Endothelial cell of umbilical vein (primary cell): ENCODE measurements around the gene CHD9. TPM values are rescaled to one million over a fixed set of nuclear protein-coding genes. Genes with fewer than 3 reads are reported as not detected.

Source experiments
- BruUV-seq: library from RNA; stranded (reverse); fragments of 400-500 nt; replicated peaks from 2 replicates; lab custom pipeline; 2021; lab: Mats Ljungman, UMichigan
- CTCF ChIA-PET: fragments of 300-600, 350-600 bp; sonication (Branson Sonifier 250); formaldehyde crosslinking; loops from one replicate; lab custom pipeline; 2021; ENCODE audit warnings: antibody characterized with exemption, inconsistent platforms; lab: Charles Lee
- POLR2A ChIA-PET: fragments of 300-600, 350-600 bp; sonication (Branson Sonifier 250); formaldehyde crosslinking; loops from one replicate; lab custom pipeline; 2021; ENCODE audit warnings: antibody characterized with exemption, inconsistent platforms; lab: Charles Lee
- DNase-seq: peaks from one replicate; pipeline ENCODE4 v3.0.0-alpha.2; 2011; ENCODE audit warnings: low read depth, low spot score
- FAIRE-seq: peaks from 2 replicates; lab custom pipeline; 2011; peaks lifted over from hg19 to GRCh38; lab: Jason Lieb, UNC
- H2AFZ ChIP-seq: 2 replicates; pipeline ENCODE4 v1.6.0; 2012; ENCODE audit warnings: low read depth, low read length, control low read depth, inconsistent platforms
- H3K27ac ChIP-seq: 2 replicates; pipeline ENCODE4 v1.5.1; 2011; ENCODE audit warnings: low read depth, mild to moderate bottlenecking, control low read depth, low read length, moderate library complexity; ENCODE audit not compliant: insufficient read depth
- H3K27me3 ChIP-seq, 2 experiments: 2 replicates each; pipeline versions ENCODE4 v1.6.0 to v1.6.1; 2011; ENCODE audit warnings: low read length in 2 of 2, mixed read lengths in 1 of 2; ENCODE audit not compliant: control insufficient read depth in 2 of 2, insufficient read depth in 2 of 2
- H3K36me3 ChIP-seq, 2 experiments: 2 replicates in 1 of 2; 3 replicates in 1 of 2; pipeline ENCODE4 v1.5.1; 2011; ENCODE audit warnings: low read length in 2 of 2, mild to moderate bottlenecking in 1 of 2, moderate library complexity in 1 of 2; ENCODE audit not compliant: control insufficient read depth in 2 of 2, insufficient read depth in 2 of 2; ENCODE audit errors: extremely low read depth in 1 of 2
- H3K4me1 ChIP-seq: 3 replicates; pipeline ENCODE4 v1.5.1; 2011; ENCODE audit warnings: mild to moderate bottlenecking, low read length; ENCODE audit not compliant: control insufficient read depth, insufficient read depth; ENCODE audit errors: extremely low read depth
- H3K4me2 ChIP-seq: 2 replicates; pipeline ENCODE4 v1.6.1; 2011; ENCODE audit warnings: low read length, control low read depth, mixed read lengths; ENCODE audit not compliant: insufficient read depth
- H3K4me3 ChIP-seq, 3 experiments: fragments of 200-600 bp in 1 of 3; sonication (generic), shearing (Covaris generic) in 1 of 3; replicated peaks in 1 of 3; 2 replicates each; pipeline ENCODE4 v1.5.1; 2011 to 2016; ENCODE audit warnings: control low read depth in 3 of 3, low read length in 3 of 3, mild to moderate bottlenecking in 2 of 3, inconsistent platforms in 1 of 3, low read depth in 1 of 3, moderate library complexity in 1 of 3; ENCODE audit not compliant: insufficient read depth in 1 of 3
- H3K79me2 ChIP-seq: 2 replicates; pipeline ENCODE4 v1.6.0; 2012; ENCODE audit warnings: low read length, inconsistent platforms; ENCODE audit not compliant: control insufficient read depth, insufficient read depth
- H3K9ac ChIP-seq: replicated peaks from 2 replicates; pipeline ENCODE3; 2011; ENCODE audit warnings: low read length, control low read depth; ENCODE audit not compliant: insufficient read depth; ENCODE audit errors: extremely low read depth
- H3K9me1 ChIP-seq: replicated peaks from 3 replicates; pipeline ENCODE4 v1.6.0; 2011; ENCODE audit warnings: mild to moderate bottlenecking, low read length; ENCODE audit not compliant: control insufficient read depth, insufficient read depth; ENCODE audit errors: extremely low read depth
- H3K9me3 ChIP-seq: replicated peaks from 2 replicates; pipeline ENCODE4 v1.5.1; 2012; ENCODE audit warnings: low read length, inconsistent platforms; ENCODE audit not compliant: control insufficient read depth, insufficient read depth
- H4K20me1 ChIP-seq: replicated peaks from 2 replicates; pipeline ENCODE3; 2011; ENCODE audit warnings: mild to moderate bottlenecking, low read length; ENCODE audit not compliant: control insufficient read depth, insufficient read depth; ENCODE audit errors: extremely low read depth
- EZH2 ChIP-seq: IDR thresholded peaks from 2 replicates; pipeline ENCODE4 v1.6.1; 2012; ENCODE audit warnings: borderline replicate concordance, low read depth, mild to moderate bottlenecking, moderate library complexity, low read length, inconsistent platforms; ENCODE audit not compliant: severe bottlenecking
- FOS ChIP-seq: IDR thresholded peaks from 2 replicates; pipeline ENCODE4 v1.6.1; 2011; ENCODE audit warnings: mild to moderate bottlenecking, low read length, moderate library complexity, borderline replicate concordance; ENCODE audit not compliant: insufficient read depth
- GATA2 ChIP-seq: IDR thresholded peaks from 2 replicates; pipeline ENCODE4 v1.7.0; 2011; ENCODE audit warnings: low read depth, mild to moderate bottlenecking, moderate library complexity, mixed read lengths, low read length; ENCODE audit not compliant: insufficient read length, insufficient read depth
- dilution Hi-C: fragments of 300-500 bp; cut with MboI; formaldehyde crosslinking; loops from one replicate; pipeline ENCODE4 v1.15.0; 2019; ENCODE audit warnings: low sequenced_read_pairs; ENCODE audit not compliant: extremely low pct_ligation_motif_present
- intact Hi-C: fragments of 100-400 bp; cut with micrococcal nuclease; formaldehyde crosslinking; loops from one replicate; pipeline ENCODE4 v1.10.0; 2022
- polyA plus RNA-seq, 4 experiments: library from polyadenylated mRNA; depleted of rRNA in 3 of 4; stranded (reverse) in 3 of 4; unstranded in 1 of 4; fragments of >200 nt; gene quantifications; 2 replicates each; pipeline versions ENCODE4 v1.2.1 to v1.2.3, GENCODE V29; 2011 to 2012; ENCODE audit warnings: missing spikeins in 1 of 4
- total RNA-seq: library from RNA; stranded (reverse); gene quantifications from 2 replicates; pipeline ENCODE4 v1.2.3, GENCODE V29; 2021
- TF ChIP-seq, protein P1 (sequence below), 2 donors: IDR thresholded peaks; 1 replicate in 1 of 2; 2 replicates in 1 of 2; pipeline ENCODE4 v1.5.1; 2011; ENCODE audit warnings: low read length in 2 of 2, mild to moderate bottlenecking in 2 of 2, moderate library complexity in 2 of 2, control low read depth in 1 of 2, inconsistent platforms in 1 of 2, low read depth in 1 of 2; ENCODE audit not compliant: insufficient read depth in 1 of 2; ENCODE audit errors: extremely low read depth in 1 of 2

Gene CHD9
- total and polyA plus RNA-seq, 2 donors (not counting 3 experiments of a cell fraction or from before 2014, with no cell fraction given): 9.9 to 59.2 TPM

DNA sequence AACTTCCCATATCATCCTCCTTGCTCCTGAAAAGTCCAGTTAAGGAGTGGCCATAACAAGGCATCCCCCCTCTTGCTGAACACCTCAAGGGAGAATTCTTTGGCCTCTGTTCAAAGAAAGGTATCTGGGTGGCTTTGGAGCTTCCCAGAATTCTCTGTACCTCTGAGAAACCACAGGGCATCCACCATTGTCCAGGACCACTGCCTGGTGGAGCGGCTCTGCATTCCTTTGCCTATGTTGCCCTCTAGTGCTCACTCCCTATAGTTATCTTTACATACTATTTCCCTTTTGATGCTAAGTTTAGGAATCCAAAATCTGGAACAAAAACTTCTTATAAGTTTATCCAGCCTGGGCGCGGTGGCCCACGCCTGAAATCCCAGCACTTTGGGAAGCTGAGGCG lies 32.4 kb upstream of the CHD9 start:
- TF ChIP-seq EZH2: no peak
- TF ChIP-seq, protein P1, sequence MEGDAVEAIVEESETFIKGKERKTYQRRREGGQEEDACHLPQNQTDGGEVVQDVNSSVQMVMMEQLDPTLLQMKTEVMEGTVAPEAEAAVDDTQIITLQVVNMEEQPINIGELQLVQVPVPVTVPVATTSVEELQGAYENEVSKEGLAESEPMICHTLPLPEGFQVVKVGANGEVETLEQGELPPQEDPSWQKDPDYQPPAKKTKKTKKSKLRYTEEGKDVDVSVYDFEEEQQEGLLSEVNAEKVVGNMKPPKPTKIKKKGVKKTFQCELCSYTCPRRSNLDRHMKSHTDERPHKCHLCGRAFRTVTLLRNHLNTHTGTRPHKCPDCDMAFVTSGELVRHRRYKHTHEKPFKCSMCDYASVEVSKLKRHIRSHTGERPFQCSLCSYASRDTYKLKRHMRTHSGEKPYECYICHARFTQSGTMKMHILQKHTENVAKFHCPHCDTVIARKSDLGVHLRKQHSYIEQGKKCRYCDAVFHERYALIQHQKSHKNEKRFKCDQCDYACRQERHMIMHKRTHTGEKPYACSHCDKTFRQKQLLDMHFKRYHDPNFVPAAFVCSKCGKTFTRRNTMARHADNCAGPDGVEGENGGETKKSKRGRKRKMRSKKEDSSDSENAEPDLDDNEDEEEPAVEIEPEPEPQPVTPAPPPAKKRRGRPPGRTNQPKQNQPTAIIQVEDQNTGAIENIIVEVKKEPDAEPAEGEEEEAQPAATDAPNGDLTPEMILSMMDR (IDR thresholded peaks at IDR 0.05; ENCODE audit: extremely low read depth in 1 of 2, insufficient read depth in 1 of 2, low read depth in 1 of 2, low read length in 2 of 2): peak; percentile 49 to 54
- dilution Hi-C loops: no loop called here
- Histone ChIP-seq H3K9me1 (no peaks in the 10 kb centered on the region), H3K4me3 (no peak overlapping the region), H3K79me2 (no peaks in the 10 kb centered on the region), H3K36me3 (no peaks in the 10 kb centered on the region), H3K27ac (no peak overlapping the region), H3K9ac (no peak overlapping the region), H3K9me3 (no peaks in the 10 kb centered on the region), H2AFZ (no peak overlapping the region), H3K4me2 (no peak overlapping the region), H3K27me3 (no peaks in the 10 kb centered on the region), H4K20me1 (no peaks in the 10 kb centered on the region), H3K4me1 (no peaks in the 10 kb centered on the region)
- CTCF ChIA-PET: interaction anchor here (0.7 to 5.9 kb wide), 17 partner anchors 10 to 834 kb away, joined by 3 to 146 read pairs (median 3); partner anchors contain the start of gene CHD9
- POLR2A ChIA-PET: no interaction called here
- no TSS peak for BruUV-seq
- intact Hi-C loops: loop anchor here (1.0 to 2.0 kb wide), 2 partner anchors 831 to 952 kb away; no protein-coding TSS in a partner anchor
- DNase-seq (peak; percentile 53), FAIRE-seq (peak; percentile 81)

DNA sequence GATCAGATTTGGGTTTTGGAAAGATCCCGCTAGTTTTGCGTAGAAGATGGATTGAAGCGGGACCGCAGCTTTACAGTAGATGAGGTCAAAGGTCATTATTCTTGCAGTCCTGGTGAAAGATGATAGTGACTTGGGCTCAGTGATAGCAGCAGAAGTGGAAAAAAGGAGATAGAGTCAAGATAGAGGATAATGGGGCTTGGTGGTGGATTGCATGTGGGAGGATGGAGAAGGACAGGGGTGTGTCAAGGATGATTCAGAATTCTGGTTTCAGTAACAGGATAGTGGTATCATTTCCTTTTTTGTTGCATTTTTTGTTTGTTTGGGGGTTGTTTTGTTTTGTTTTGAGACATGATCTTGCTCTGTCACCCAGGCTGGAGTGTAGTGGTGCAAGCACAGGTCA lies 30.7 kb upstream of the CHD9 start:
- ChIA-PET CTCF (interaction anchor here (3.3 to 5.9 kb wide), 2 partner anchors 832 to 833 kb away, joined by 16 to 146 read pairs; no protein-coding TSS in a partner anchor), POLR2A (no interaction called here)
- Histone ChIP-seq H2AFZ (no peak overlapping the region), H4K20me1 (no peaks in the 10 kb centered on the region), H3K27ac (no peak overlapping the region), H3K9me1 (no peaks in the 10 kb centered on the region), H3K27me3 (no peaks in the 10 kb centered on the region), H3K4me1 (no peaks in the 10 kb centered on the region), H3K9me3 (no peaks in the 10 kb centered on the region), H3K79me2 (no peaks in the 10 kb centered on the region), H3K4me2 (no peak overlapping the region), H3K9ac (no peak overlapping the region), H3K36me3 (no peaks in the 10 kb centered on the region), H3K4me3 (no peak overlapping the region)
- DNase-seq (no peak), FAIRE-seq (no peak)
- intact Hi-C loops (no loop called here), dilution Hi-C loops (no loop called here)
- BruUV-seq: no TSS peak
- no peak for TF ChIP-seq GATA2
- no peak for TF ChIP-seq FOS
- TF ChIP-seq, protein P1 (IDR thresholded peaks at IDR 0.05; ENCODE audit: extremely low read depth in 1 of 2, insufficient read depth in 1 of 2, low read depth in 1 of 2, low read length in 2 of 2): no peak
